Mesenchymal stem cell (in vitro differentiated cells and primary cell): Measurements from ENCODE around the gene LENG1.

Experiments
- DNase-seq: peaks from one replicate; pipeline ENCODE4 v3.0.0-alpha.2; 2013
- H2AFZ ChIP-seq: one replicate; pipeline ENCODE4 v1.6.1; 2013; ENCODE audit warnings: low read depth, mild to moderate bottlenecking, control low read depth, inconsistent platforms, low read length, moderate library complexity
- H2AK5ac ChIP-seq: 2 replicates; pipeline ENCODE4 v1.6.1; 2013; ENCODE audit warnings: low read length, moderate library complexity, mild to moderate bottlenecking, inconsistent platforms; ENCODE audit not compliant: severe bottlenecking
- H2BK120ac ChIP-seq: one replicate; pipeline ENCODE4 v1.6.1; 2013; ENCODE audit warnings: low read depth, mild to moderate bottlenecking, inconsistent platforms, low read length, moderate library complexity
- H2BK12ac ChIP-seq, 2 experiments: one replicate each; pipeline ENCODE4 v1.6.1; 2013; ENCODE audit warnings: inconsistent platforms in 2 of 2, low read length in 2 of 2, mild to moderate bottlenecking in 2 of 2, moderate library complexity in 2 of 2, control low read depth in 1 of 2
- H2BK15ac ChIP-seq: one replicate; pipeline ENCODE4 v1.6.1; 2013; ENCODE audit warnings: mild to moderate bottlenecking, low read depth, inconsistent platforms; ENCODE audit not compliant: poor library complexity, severe bottlenecking
- H2BK5ac ChIP-seq: 2 replicates; pipeline ENCODE4 v1.6.1; 2013; ENCODE audit warnings: low read depth, mild to moderate bottlenecking, low read length, control low read depth, inconsistent platforms; ENCODE audit not compliant: poor library complexity, severe bottlenecking
- H3K14ac ChIP-seq, 2 experiments: one replicate each; pipeline ENCODE4 v1.6.1; 2013; ENCODE audit warnings: inconsistent platforms in 2 of 2, low read length in 2 of 2, control low read depth in 1 of 2, mild to moderate bottlenecking in 1 of 2, moderate library complexity in 1 of 2
- H3K18ac ChIP-seq, 2 experiments: one replicate each; pipeline ENCODE4 v1.6.1; 2013; ENCODE audit warnings: inconsistent platforms in 2 of 2, low read length in 2 of 2, control low read depth in 1 of 2, low read depth in 1 of 2, mild to moderate bottlenecking in 1 of 2
- H3K23ac ChIP-seq, 2 experiments: one replicate each; pipeline ENCODE4 v1.6.1; 2013; ENCODE audit warnings: inconsistent platforms in 2 of 2, low read length in 2 of 2, mild to moderate bottlenecking in 2 of 2, moderate library complexity in 2 of 2, control low read depth in 1 of 2
- H3K27ac ChIP-seq: 2 replicates; pipeline ENCODE4 v1.5.1; 2013; ENCODE audit warnings: mild to moderate bottlenecking, moderate library complexity, low read length, control low read depth, inconsistent platforms; ENCODE audit not compliant: poor library complexity, severe bottlenecking
- H3K27me3 ChIP-seq, 2 experiments: 2 replicates each; pipeline versions ENCODE4 v1.6.1 to v1.7.0; 2013; ENCODE audit warnings: low read length in 2 of 2, mild to moderate bottlenecking in 2 of 2, moderate library complexity in 2 of 2, control low read depth in 1 of 2, inconsistent platforms in 1 of 2; ENCODE audit not compliant: control insufficient read depth in 1 of 2, insufficient read depth in 1 of 2
- H3K36me3 ChIP-seq, 2 experiments: 2 replicates each; pipeline versions ENCODE4 v1.6.1 to v1.7.0; 2013; ENCODE audit warnings: low read length in 2 of 2, control low read depth in 1 of 2, inconsistent platforms in 1 of 2, low read depth in 1 of 2, mild to moderate bottlenecking in 1 of 2; ENCODE audit not compliant: insufficient read depth in 2 of 2, control insufficient read depth in 1 of 2
- H3K4ac ChIP-seq, 2 experiments: one replicate each; pipeline ENCODE4 v1.6.1; 2013; ENCODE audit warnings: inconsistent platforms in 2 of 2, low read length in 2 of 2, mild to moderate bottlenecking in 2 of 2, moderate library complexity in 2 of 2, control low read depth in 1 of 2, low read depth in 1 of 2
- H3K4me1 ChIP-seq: 2 replicates; pipeline ENCODE4 v1.6.1; 2013; ENCODE audit warnings: low read depth, low read length, control low read depth; ENCODE audit not compliant: control insufficient read depth, insufficient read depth
- H3K4me2 ChIP-seq: 2 replicates; pipeline ENCODE4 v1.6.1; 2013; ENCODE audit warnings: low read length, mild to moderate bottlenecking, inconsistent platforms; ENCODE audit not compliant: poor library complexity, severe bottlenecking
- H3K4me3 ChIP-seq, 2 experiments: 2 replicates each; pipeline versions ENCODE4 v1.5.1 to v1.7.0; 2013; ENCODE audit warnings: low read length in 2 of 2, mild to moderate bottlenecking in 2 of 2, control low read depth in 1 of 2, low read depth in 1 of 2; ENCODE audit not compliant: insufficient read depth in 1 of 2
- H3K79me1 ChIP-seq: replicated peaks from 2 replicates; pipeline ENCODE4 v1.6.1; 2013; ENCODE audit warnings: mild to moderate bottlenecking, control low read depth, low read length, inconsistent platforms; ENCODE audit not compliant: poor library complexity, severe bottlenecking
- H3K9ac ChIP-seq: 2 replicates; pipeline ENCODE4 v1.7.0; 2013; ENCODE audit warnings: mild to moderate bottlenecking, low read length, moderate library complexity
- H3K9me3 ChIP-seq: 2 replicates; pipeline ENCODE4 v1.7.0; 2013; ENCODE audit warnings: mild to moderate bottlenecking, low read length; ENCODE audit not compliant: control insufficient read depth
- H4K8ac ChIP-seq: one replicate; pipeline ENCODE4 v1.6.1; 2013; ENCODE audit warnings: inconsistent platforms, mild to moderate bottlenecking, low read length, moderate library complexity
- H4K91ac ChIP-seq: one replicate; pipeline ENCODE4 v1.6.1; 2013; ENCODE audit warnings: mild to moderate bottlenecking, low read length, inconsistent platforms
- WGBS: methylation state at CpG from one replicate; pipeline ENCODE4 v1.1.7; 2013; ENCODE audit warnings: mixed read lengths; 5-methylcytosine and 5-hydroxymethylcytosine counted together

LENG1 gene

GRCh38 chr19:54152267-54152666 lies 7.3 kb downstream of the LENG1 start:
- no peak overlapping the region for H3K4ac ChIP-seq
- DNase-seq = no peak
- no peak overlapping the region for H2AK5ac ChIP-seq
- 97% methylated on average over 12 of the region's 12 CpGs for WGBS
- no peak overlapping the region for H2AFZ ChIP-seq
- H3K27ac ChIP-seq = no peak overlapping the region
- H3K9ac ChIP-seq = no peak overlapping the region
- H3K4me1 ChIP-seq = peaks cover 2% of the 10 kb centered on the region
- no peaks in the 10 kb centered on the region for H3K27me3 ChIP-seq
- H3K23ac ChIP-seq = no peak overlapping the region
- no peak overlapping the region for H2BK15ac ChIP-seq
- no peak overlapping the region for H2BK12ac ChIP-seq
- no peaks in the 10 kb centered on the region for H3K9me3 ChIP-seq
- no peak overlapping the region for H3K14ac ChIP-seq
- H3K79me1 ChIP-seq = peaks cover 44% of the 10 kb centered on the region
- H2BK120ac ChIP-seq = no peak overlapping the region
- no peak overlapping the region for H4K8ac ChIP-seq
- H3K36me3 ChIP-seq = peaks cover 88 to 94% of the 10 kb centered on the region in 2 experiments
- H4K91ac ChIP-seq = no peak overlapping the region
- no peak overlapping the region for H3K18ac ChIP-seq
- no peak overlapping the region for H2BK5ac ChIP-seq
- no peak overlapping the region for H3K4me3 ChIP-seq
- no peak overlapping the region for H3K4me2 ChIP-seq

GRCh38 chr19:54151362-54152035 lies 8.0 kb downstream of the LENG1 start:
- WGBS = 96% methylated on average over 23 of the region's 23 CpGs
- no peak overlapping the region for H2BK15ac ChIP-seq

GRCh38 chr19:54149021-54149812 lies 10.3 kb downstream of the LENG1 start:
- Histone ChIP-seq H3K27ac (no peak overlapping the region), H4K8ac (no peak overlapping the region), H3K4ac (no peak overlapping the region), H3K27me3 (no peaks in the 10 kb centered on the region), H3K36me3 (peaks cover 92 to 98% of the 10 kb centered on the region in 2 experiments), H2BK5ac (no peak overlapping the region), H2AK5ac (no peak overlapping the region), H3K4me1 (peaks cover 5% of the 10 kb centered on the region), H3K9ac (no peak overlapping the region), H3K9me3 (no peaks in the 10 kb centered on the region), H4K91ac (no peak overlapping the region), H3K18ac (no peak overlapping the region), H2BK120ac (no peak overlapping the region), H2AFZ (no peak overlapping the region), H2BK15ac (no peak overlapping the region), H3K79me1 (peaks cover 57% of the 10 kb centered on the region), H2BK12ac (no peak overlapping the region), H3K14ac (no peak overlapping the region), H3K23ac (no peak overlapping the region), H3K4me2 (no peak overlapping the region), H3K4me3 (no peak overlapping the region)
- WGBS = 96% methylated on average over 12 of the region's 12 CpGs
- no peak for DNase-seq

More at GRCh38 chr19:54151362-54152035, 8.0 kb downstream of the LENG1 start:
- H3K4me2 ChIP-seq = no peak overlapping the region
- no peak overlapping the region for H4K8ac ChIP-seq
- no peak overlapping the region for H3K23ac ChIP-seq
- no peak overlapping the region for H3K4me3 ChIP-seq
- no peak overlapping the region for H4K91ac ChIP-seq
- H3K4ac ChIP-seq = no peak overlapping the region
- no peak overlapping the region for H3K14ac ChIP-seq
- H2BK12ac ChIP-seq = no peak overlapping the region
- no peak overlapping the region for H3K27ac ChIP-seq
- H2AFZ ChIP-seq = no peak overlapping the region
- H3K36me3 ChIP-seq = peaks cover 88 to 94% of the 10 kb centered on the region in 2 experiments
- H3K9ac ChIP-seq = no peak overlapping the region
- no peak overlapping the region for H3K18ac ChIP-seq
- DNase-seq = no peak
- no peak overlapping the region for H2BK120ac ChIP-seq
- peaks cover 46% of the 10 kb centered on the region for H3K79me1 ChIP-seq
- no peak overlapping the region for H2AK5ac ChIP-seq
- H2BK5ac ChIP-seq = no peak overlapping the region
- H3K9me3 ChIP-seq = no peaks in the 10 kb centered on the region
- peaks cover 5% of the 10 kb centered on the region for H3K4me1 ChIP-seq
- H3K27me3 ChIP-seq = no peaks in the 10 kb centered on the region

- no peak overlapping the region for H3K4me2 ChIP-seq
- H3K27ac ChIP-seq = no peak overlapping the region
- H3K36me3 ChIP-seq = peaks cover 93 to 98% of the 10 kb centered on the region in 2 experiments
- no peak overlapping the region for H2AFZ ChIP-seq
- 93% methylated on average over 19 of the region's 19 CpGs for WGBS
- no peak overlapping the region for H2AK5ac ChIP-seq
- H4K8ac ChIP-seq = no peak overlapping the region
- H2BK12ac ChIP-seq = no peak overlapping the region
- H3K14ac ChIP-seq = no peak overlapping the region
- H3K9ac ChIP-seq = no peak overlapping the region
- no peak overlapping the region for H2BK15ac ChIP-seq
- H2BK5ac ChIP-seq = no peak overlapping the region
- H3K79me1 ChIP-seq = peaks cover 62% of the 10 kb centered on the region
- no peak overlapping the region for H2BK120ac ChIP-seq
- H3K4me3 ChIP-seq = no peak overlapping the region
- H3K4me1 ChIP-seq = peaks cover 4% of the 10 kb centered on the region
- no peak for DNase-seq
- no peak overlapping the region for H4K91ac ChIP-seq
- no peaks in the 10 kb centered on the region for H3K9me3 ChIP-seq
- no peak overlapping the region for H3K23ac ChIP-seq
- H3K18ac ChIP-seq = no peak overlapping the region
- no peaks in the 10 kb centered on the region for H3K27me3 ChIP-seq
- no peak overlapping the region for H3K4ac ChIP-seq
Observed at GRCh38 chr19:54148158-54148557, 11.4 kb downstream of the LENG1 start.
